GM19239 (cell line): ENCODE data around the gene TMEM270.
A peak's percentile ranks its signal among the peaks of the same experiment; 100 is the strongest.
"Not testable (repeated sequence)": the region's sequence is repeated elsewhere in the genome, so short reads cannot be mapped to it uniquely, and the experiment has no call there.

Source experiments
- DNase-seq: peaks from one replicate; pipeline ENCODE4 v3.0.0; 2011; ENCODE audit warnings: low spot score; ENCODE audit not compliant: insufficient read length
- FAIRE-seq: peaks from 2 replicates; lab custom pipeline; 2011; peaks lifted over from hg19 to GRCh38; lab: Jason Lieb, UNC

The TMEM270 gene

DNA sequence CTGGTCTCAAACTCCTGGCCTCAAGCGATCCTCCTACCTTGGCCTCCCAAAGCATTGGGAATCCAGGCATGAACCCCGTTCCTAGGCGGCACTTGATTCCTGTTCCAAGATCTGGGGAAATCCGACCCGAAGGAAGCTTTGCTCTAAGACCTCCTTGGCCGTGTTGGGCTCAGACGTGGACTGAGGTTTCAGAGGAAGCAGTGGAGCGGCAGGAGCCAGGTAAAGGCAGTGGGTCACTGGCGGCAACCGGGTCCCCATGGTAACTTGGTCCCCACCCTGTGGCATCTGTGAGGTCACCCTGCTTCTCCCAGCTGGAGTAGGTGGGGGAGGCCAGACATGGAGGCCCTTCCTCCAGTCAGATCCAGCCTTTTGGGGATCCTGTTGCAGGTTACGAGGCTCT, at the start of gene TMEM270:
Gene TMEM270 (plus strand): TSS at position 301 of the 400 bp plus-strand sequence. CDS start 36 bp downstream, at position 337.
- FAIRE-seq = no peak
- DNase-seq = no peak

DNA sequence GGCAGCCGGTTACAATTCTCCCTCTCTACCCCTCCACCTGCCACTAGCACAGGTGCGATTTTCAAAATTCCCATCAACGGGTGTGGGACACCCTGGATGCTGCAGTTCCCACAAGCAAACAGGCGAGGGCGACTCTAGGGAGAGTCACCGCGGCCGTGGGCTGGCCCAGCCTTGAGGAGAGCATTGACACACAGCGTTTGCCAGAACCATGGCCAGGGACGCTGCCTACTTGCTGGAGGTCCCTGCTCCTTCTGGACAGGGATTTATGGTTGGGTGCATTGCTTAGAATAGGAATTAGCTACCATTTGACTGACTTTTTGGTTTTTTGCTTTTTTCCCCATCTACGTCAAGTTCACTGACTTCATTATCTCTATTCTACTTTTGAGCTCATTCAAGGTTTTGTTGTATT, 49.2 kb upstream of the TMEM270 start:
- peak; percentile 48 for DNase-seq
- FAIRE-seq = peak; percentile 42

- no peak for DNase-seq
Observed at GRCh38 chr7:73812996-73813395, 48.0 kb upstream of the TMEM270 start.

DNA sequence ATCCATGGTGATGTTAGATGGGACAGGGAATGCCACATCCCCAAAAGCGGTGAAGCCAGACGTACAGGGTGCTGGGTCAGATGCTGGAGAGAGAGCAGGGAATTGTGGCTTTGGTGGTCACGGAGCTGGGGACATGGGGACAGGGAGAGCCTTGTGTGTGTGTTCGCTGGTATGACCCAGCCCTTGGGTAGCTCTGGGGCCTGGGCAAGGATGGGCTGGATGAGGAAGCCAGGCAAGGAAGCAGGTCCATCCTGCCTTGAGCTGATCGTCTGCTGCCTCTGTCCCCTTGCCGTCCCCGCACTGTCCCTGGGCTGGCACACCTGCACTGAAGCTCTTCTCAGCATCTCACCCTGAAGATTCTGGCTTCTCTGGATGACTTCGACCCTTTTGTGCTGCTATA, 45.5 kb upstream of the TMEM270 start:
- FAIRE-seq (no peak), DNase-seq (no peak)

More at GRCh38 chr7:73812996-73813395, 48.0 kb upstream of the TMEM270 start:
- no peak for FAIRE-seq

- FAIRE-seq (no peak), DNase-seq (no peak)
Observed at GRCh38 chr7:73817121-73817520, 43.8 kb upstream of the TMEM270 start.

- FAIRE-seq = no peak
- no peak for DNase-seq
Observed at GRCh38 chr7:73820013-73820412, 40.9 kb upstream of the TMEM270 start.

DNA sequence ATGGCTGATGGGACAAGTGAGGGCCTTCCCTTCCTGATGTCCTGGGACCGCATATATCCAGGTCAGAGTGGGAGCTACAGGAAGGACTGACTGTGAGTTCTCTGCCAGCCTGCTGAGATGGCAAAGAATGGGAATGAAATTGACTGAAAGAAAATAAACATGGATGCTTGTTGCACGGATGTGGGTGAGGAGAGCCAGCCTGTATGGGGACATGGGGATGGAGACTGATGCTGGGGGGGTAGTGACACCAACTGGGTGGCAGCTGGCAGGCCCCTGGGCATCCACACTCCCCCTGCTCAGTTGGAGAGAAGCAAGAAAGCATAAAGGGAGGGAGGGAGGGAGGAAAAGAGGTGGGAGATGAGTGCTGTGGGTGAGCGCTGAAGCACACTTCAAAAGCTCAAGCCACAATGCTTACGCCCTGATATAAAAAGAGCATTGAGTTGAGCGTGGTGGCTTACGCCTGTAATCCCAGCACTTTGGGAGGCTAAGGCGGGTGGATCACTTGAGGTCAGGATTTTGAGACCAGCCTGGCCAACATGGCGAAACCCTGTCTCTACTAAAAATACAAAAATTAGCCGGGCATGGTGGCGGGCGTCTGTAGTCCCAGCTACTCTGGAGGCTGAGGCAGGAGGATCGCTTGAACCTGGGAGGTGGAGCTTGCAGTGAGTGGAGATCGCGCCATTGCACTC, 39.2 kb upstream of the TMEM270 start:
- DNase-seq, FAIRE-seq: not testable (repeated sequence)

GRCh38 chr7:73822319-73823173, 38.4 kb upstream of the TMEM270 start:
- no peak for FAIRE-seq
- DNase-seq = no peak

GRCh38 chr7:73823257-73823656, 37.7 kb upstream of the TMEM270 start:
- FAIRE-seq (no peak), DNase-seq (no peak)

GRCh38 chr7:73823873-73824592, 36.9 kb upstream of the TMEM270 start:
- no peak for DNase-seq
- FAIRE-seq = no peak

GRCh38 chr7:73824986-73825385, 36.0 kb upstream of the TMEM270 start:
- DNase-seq (no peak), FAIRE-seq (no peak)

DNA sequence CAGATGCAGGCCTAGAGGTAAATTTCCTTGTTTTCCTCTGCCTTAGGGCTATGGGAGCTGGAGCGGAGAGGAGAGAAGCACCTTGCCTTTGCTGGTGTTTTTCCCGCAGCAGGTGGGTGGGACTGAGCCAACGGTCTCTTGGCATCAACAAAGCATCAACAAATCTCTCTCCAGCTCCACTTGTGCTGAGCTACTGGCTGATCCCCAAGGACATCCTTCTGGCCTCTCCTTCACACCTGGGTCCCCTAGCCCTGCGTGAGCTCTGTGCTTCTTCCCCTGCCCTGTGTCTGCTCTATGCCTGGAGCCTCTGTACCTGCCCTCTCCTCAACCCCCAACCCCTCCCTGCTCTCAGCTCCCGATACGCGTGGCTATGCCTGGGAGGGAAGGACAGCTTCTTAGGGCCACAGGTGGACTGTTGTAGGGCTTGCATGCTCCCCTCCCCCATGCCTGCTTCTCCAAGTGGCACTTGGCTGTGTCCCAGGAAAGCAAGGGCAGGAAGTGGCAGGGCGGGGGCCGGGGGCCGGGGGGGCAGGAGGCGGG, 33.3 kb upstream of the TMEM270 start:
- FAIRE-seq (no peak), DNase-seq (no peak)

- FAIRE-seq = no peak
Observed at GRCh38 chr7:73828107-73828803, 32.7 kb upstream of the TMEM270 start.

GRCh38 chr7:73828972-73829371, 32.0 kb upstream of the TMEM270 start:
- DNase-seq (no peak), FAIRE-seq (no peak)

More at GRCh38 chr7:73828107-73828803, 32.7 kb upstream of the TMEM270 start:
- no peak for DNase-seq

DNA sequence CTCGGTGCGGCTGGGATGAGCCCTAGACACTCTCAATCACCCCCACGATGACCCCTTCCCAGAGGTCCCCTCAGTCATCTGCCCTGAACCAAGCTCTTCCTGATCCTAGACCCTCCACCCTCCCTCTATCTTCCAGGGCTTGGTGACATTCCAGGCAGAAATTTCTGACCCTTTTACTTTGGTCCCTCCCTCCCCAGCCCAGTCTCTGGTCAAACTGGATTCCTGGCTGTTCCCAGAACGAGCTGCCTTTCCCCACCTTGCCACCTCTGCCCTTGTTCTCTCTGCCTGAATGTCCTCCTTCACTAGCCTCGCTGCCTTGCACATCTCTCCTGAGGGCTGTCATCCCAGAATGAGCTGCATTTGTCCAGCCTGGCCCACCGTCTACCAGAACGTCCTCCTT, 31.5 kb upstream of the TMEM270 start:
- DNase-seq (no peak), FAIRE-seq (no peak)

DNA sequence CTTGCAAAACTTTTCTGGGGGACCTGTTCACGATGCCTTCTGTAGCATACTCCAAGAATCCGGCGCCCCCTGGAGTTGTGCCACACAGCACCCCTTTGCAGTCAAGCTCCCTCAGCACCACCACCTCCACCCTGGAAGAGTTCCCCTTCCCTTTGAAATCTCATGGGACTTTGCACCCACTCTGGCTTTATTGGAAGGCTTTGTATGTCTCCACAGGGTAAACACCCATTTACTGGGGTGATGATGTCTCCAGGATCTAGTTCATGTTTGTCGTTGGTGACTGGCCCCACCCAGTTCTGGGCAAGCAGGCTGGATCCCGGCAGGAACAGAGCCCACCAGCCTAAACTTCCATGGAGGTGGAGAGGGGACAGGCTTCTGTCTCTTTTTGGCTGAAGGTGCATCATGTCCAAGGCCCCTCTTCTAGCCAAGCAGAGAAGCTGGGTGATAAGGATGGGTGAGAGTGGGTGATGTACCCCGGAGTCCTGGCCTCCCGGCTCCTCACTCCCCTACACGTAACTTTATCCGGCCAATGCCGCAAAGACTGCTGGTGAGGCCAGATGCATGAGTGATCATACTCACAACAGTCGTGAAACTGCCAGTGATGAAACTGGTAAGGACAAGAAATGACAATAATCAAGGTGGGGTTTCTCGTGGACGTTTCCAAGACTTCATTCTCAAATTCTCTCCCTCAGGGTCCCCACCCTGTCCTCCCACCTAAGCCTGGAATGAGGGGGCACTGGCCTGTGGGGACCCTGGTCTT, 30.9 kb upstream of the TMEM270 start:
- DNase-seq = no peak
- no peak for FAIRE-seq

DNA sequence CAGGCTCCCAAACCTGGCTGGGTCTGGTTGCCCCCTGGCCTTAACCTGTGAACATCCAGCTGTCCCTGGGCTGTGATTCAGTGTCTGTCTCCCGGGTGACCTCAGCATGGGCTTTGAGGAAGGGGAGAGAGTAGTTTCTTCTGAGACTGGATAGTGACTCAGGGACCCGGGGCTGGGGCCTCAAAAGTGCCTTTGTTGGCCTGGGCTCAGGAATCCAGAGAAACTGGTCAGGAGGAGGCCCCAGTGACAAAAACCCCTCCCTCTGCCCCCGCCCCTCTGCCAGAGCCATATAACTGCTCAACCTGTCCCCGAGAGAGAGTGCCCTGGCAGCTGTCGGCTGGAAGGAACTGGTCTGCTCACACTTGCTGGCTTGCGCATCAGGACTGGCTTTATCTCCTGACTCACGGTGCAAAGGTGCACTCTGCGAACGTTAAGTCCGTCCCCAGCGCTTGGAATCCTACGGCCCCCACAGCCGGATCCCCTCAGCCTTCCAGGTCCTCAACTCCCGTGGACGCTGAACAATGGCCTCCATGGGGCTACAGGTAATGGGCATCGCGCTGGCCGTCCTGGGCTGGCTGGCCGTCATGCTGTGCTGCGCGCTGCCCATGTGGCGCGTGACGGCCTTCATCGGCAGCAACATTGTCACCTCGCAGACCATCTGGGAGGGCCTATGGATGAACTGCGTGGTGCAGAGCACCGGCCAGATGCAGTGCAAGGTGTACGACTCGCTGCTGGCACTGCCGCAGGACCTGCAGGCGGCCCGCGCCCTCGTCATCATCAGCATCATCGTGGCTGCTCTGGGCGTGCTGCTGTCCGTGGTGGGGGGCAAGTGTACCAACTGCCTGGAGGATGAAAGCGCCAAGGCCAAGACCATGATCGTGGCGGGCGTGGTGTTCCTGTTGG, 30.0 kb upstream of the TMEM270 start, which contains the start of gene CLDN4:
Gene CLDN4 (plus strand): TSS at position 316 of the 903 bp plus-strand sequence. CDS start 206 bp downstream, at position 522.
- FAIRE-seq = no peak
- DNase-seq = no peak

DNA sequence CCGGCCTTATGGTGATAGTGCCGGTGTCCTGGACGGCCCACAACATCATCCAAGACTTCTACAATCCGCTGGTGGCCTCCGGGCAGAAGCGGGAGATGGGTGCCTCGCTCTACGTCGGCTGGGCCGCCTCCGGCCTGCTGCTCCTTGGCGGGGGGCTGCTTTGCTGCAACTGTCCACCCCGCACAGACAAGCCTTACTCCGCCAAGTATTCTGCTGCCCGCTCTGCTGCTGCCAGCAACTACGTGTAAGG, 29.4 kb upstream of the TMEM270 start:
- FAIRE-seq = no peak
- DNase-seq = no peak
